Measurements from ENCODE around the gene HDAC4.

HDAC4 gene

GRCh38 chr2:239326831-239327535 is 73.8 kb downstream of the HDAC4 start:
- DNase-seq = no peak

DNA sequence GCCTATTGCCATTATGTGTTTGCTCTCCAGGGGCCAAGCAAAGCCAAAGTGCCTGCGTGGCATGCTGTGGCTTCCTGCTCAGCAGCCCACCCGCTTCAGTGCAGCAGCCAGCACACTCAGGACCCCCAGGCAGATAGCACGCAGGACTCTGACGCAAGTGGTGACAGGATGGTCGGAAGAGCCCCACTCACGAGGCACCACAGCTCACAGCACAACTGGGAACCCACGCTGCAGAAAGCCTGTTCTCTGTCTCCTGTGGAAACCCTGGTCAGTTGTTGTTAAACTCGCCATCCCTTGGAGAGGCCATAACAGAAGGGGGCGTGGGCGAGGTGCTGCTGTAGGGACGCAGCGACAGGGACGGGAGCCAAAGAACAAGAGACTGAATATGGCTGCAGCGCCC is 76.4 kb downstream of the HDAC4 start:
- no peak for DNase-seq

DNA sequence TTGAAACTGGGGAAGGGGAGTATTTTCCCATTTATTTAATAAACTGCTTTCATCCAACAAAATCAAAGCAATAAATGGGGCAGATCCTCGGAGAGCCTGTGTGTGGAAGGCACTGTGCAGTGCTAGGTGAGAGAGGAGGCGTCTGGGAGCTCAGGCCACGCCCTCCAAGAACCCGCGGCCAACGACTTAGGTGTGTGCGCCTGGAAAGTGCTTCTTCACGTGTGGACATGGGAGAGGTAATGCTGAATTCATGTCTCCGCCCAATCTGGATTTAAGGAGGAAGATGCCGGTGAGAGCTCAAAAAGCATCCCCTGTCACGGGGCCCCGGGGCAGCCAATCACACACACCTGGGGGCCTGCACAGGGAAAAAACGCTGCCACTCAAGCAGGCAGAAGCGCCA is 77.4 kb downstream of the HDAC4 start:
- no peak for DNase-seq

DNA sequence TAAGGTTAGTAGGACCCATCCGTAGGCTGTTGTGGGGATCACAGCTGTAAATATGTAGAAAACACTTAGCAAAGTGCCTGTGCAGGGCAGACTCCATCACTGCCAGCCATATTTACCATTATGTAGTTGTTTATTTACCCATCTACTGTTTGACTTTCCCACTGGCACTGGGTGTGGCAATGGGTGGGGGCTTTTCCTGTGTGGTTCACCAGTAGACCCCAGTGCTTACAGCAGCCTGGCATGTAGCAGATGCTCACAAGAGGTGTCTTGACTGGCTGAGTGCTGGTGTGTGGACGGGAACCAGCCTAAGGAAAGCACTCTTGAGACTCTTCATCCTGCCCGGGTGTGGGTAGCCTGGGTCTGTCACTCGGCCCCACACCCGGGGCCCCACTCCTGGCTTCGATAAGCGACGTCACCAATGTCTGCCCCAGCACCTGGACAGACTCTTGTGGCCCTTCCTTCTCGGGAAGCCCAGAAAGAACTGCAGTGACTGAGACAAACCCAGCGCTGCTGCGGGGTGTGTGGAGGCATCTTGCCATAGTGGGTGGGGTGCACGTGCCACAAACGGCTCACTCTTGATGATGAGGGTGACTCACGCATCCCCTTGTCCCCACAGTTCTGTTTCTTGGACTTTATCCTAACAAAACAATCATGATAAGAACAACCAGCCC is 78.3 kb downstream of the HDAC4 start:
- DNase-seq = no peak

GRCh38 chr2:239321596-239322415 is 79.0 kb downstream of the HDAC4 start:
- no peak for DNase-seq

DNA sequence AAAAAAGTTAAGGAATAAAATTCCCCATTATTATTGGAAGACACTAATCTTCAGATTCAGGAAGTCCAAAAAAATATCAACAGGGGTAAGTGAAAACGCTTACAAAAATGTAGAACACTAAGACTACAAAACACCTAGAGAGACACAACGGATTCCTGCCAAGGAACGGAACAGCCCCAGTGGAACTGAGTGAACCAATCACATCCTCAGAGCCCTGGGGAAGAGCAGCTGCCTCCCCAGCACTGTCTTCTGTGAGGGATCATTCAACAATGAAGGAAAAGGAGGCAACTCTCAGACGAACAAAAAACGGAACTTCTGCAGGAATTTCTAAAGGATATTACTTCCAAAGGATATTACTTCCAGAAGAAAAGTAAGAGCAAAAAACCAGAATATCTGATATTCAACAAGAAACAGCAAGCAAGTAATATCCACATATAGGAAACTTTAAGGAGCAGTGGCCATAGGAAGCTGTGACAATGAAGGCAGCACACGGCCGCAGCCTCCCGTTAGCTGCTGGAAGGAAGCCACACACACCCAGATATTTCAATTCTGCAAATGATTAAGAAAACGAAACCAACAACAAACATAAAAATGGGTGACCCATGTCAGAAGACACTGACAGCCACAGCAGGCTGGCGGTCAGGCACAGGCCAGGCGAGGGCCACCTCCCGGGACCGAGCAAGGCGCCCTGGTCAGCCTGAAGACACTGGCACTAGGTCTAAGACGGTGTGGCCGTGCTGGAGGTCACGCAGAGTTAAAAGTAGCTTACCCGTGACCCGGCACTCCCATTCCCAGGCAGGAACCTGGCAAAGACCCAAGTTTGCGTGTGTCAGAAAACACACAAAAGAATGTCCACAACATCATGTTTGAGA is 81.8 kb downstream of the HDAC4 start:
- peak; percentile 35 for DNase-seq

GRCh38 chr2:239318151-239318611 is 82.6 kb downstream of the HDAC4 start:
- DNase-seq = no peak

DNA sequence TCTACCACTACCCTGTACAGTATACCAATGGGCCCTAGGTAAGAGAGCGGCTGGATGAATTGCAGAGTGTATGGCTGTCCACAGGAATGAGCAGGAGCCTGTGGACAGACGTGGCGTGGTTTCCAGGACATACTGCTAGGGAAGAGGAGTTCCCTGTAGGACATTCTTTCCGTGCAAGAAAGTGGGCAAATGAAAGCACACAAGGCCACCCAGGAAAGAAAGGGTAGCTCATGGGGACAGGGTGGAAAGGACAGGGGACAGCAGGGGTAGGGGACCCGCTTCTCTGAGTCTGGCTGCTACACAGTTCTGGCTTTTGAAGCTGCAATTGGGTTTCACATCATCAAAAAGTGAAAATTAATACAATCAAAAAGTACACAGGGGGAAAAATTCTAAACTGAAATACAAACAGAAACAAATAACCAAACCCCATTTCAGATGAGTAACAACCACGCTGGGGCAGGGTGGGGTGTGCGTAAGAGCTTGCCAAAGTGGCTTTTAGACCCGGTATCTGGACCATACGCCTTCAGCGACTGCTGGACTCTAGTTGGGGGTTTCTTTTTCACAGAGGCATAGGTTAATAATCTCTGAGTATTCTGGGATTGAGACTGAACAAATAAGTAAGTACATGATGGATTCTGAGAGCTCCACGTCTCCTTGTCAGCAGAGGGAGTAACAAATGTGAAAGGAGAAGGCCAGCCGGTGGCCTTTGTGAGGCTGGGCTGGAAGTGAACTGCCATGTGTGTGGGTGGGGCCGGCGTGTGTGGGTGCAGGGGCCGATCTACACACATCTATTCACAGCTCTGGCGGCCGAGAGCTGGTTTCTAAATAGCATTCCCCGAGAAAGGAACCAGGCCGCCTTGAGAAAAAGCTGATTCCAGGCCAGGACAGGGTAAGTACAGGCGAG is 84.0 kb downstream of the HDAC4 start:
- no peak for DNase-seq

GRCh38 chr2:239315308-239315707 is 85.5 kb downstream of the HDAC4 start:
- DNase-seq = no peak

GRCh38 chr2:239313776-239314175 is 87.0 kb downstream of the HDAC4 start:
- DNase-seq = no peak

DNA sequence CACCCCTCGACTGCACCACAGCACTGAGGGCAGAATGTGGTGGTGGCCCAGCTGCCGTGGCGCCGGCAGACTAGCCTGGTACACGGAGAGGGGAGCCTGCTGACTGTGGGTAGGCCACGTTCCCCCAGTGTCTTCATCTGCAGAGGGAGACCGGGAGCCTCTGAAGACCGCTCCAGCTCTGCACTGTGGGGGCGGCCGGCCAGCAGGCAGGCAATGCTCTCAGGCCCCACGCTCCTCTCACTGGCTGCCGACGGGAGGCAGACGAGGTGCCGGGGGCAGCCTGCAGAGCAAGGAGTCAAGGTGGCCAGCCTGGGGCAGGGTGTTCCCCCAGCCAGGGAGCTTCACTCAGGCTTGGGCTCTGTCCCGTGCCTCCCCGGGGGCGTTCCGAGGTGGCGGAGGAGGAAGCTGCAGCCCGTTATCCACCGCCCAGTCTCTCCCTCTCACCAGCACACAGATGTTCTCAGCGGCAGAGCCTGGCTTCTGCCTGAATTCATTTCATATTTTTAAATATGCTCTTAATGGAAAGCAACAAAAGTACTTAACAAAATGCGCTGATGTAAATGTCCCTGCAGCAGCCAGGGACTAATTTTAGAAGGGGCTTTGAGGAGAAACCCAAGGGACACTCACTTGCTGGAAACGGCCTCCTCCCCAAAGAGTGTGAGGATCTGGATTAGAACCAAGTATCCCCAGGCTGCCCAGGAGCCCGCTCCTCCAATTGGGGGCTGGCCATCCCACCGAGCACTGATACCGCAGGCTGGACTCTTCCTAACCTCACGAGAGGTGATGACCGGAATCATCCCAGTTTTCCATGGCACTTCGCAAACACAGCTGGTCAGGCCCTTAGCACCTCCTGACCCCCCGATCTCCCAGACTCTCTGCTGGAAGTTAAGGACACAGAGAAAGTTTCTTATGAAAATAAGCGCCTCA is 87.8 kb downstream of the HDAC4 start:
- no peak for DNase-seq

GRCh38 chr2:239312081-239312511 is 88.7 kb downstream of the HDAC4 start:
- no peak for DNase-seq

- peak; percentile 45 for DNase-seq
Measured at GRCh38 chr2:239311132-239312040, 89.4 kb downstream of the HDAC4 start.

DNA sequence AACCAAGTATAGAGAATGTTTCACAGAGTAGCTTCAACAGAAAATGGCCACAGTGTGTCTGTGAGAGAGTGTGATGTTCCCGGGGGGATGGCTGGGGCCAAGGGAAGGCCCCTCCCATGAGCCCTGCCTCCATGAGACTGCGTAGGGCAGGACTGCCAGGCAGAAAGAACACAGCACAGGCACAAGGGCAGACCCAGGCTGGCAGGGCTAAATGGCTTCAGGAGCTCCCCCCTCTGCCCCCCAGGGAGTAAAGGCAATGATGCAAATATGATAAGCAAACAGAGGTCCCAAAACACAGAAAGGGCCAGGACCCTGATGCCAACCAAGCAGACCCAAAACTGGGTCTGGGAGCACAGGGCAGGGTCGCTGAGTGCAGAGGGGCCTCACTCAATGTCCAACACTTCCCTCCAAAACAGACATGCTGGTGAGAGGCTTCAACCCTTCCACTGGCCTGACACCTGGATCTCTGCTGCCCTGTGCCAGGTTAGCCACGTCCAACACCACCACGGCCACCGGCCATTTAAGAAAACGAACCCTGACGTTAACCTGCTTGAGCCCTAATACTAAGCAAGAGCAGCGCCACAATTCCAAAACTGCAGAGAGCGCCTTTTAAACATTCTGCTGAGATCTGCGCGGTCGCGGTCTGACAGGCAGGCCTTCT is 90.3 kb downstream of the HDAC4 start:
- DNase-seq = no peak

- no peak for DNase-seq
Measured at GRCh38 chr2:239309398-239310245, 91.2 kb downstream of the HDAC4 start.

- DNase-seq = peak; percentile 81
Measured at GRCh38 chr2:239308661-239309397, 92.0 kb downstream of the HDAC4 start.

All from fibroblast of skin of abdomen (primary cell).